Testis (tissue), 2 donors: ENCODE data around the gene HSD17B14.

ENCODE experiments used
- CTCF ChIP-seq, 3 experiments: fragments of 450-650 bp in 2 of 3; fragments of 200-600 bp in 1 of 3; sonication (generic) in 1 of 3; IDR thresholded peaks; one replicate each; pipeline ENCODE4 v1.5.1; 2016 to 2019; ENCODE audit warnings: antibody characterized with exemption in 3 of 3, mild to moderate bottlenecking in 2 of 3, moderate library complexity in 1 of 3
- POLR2A ChIP-seq: fragments of 450-650 bp; IDR thresholded peaks from one replicate; pipeline ENCODE4 v1.6.1; 2017; ENCODE audit warnings: antibody characterized with exemption, mild to moderate bottlenecking, moderate library complexity

GRCh38 chr19:48867746-48868113 is 31.4 kb upstream of the HSD17B14 start:
- TF ChIP-seq CTCF (IDR thresholded peaks at IDR 0.05): no peak
- no peak for TF ChIP-seq POLR2A
